HG02763 (cell line): ENCODE results near the gene DDX27.
"Not testable (repeated sequence)": the region's sequence is repeated elsewhere in the genome, so short reads cannot be mapped to it uniquely, and the experiment has no call there.

ENCODE experiments used
- ATAC-seq: cut with Tn5 transposase; IDR thresholded peaks from one replicate; pipeline ENCODE4 v1.9.1; 2021; ENCODE audit warnings: mild to moderate bottlenecking, moderate library complexity; ENCODE audit not compliant: unreplicated experiment

The DDX27 gene, protein sequence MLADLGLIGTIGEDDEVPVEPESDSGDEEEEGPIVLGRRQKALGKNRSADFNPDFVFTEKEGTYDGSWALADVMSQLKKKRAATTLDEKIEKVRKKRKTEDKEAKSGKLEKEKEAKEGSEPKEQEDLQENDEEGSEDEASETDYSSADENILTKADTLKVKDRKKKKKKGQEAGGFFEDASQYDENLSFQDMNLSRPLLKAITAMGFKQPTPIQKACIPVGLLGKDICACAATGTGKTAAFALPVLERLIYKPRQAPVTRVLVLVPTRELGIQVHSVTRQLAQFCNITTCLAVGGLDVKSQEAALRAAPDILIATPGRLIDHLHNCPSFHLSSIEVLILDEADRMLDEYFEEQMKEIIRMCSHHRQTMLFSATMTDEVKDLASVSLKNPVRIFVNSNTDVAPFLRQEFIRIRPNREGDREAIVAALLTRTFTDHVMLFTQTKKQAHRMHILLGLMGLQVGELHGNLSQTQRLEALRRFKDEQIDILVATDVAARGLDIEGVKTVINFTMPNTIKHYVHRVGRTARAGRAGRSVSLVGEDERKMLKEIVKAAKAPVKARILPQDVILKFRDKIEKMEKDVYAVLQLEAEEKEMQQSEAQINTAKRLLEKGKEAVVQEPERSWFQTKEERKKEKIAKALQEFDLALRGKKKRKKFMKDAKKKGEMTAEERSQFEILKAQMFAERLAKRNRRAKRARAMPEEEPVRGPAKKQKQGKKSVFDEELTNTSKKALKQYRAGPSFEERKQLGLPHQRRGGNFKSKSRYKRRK

DNA sequence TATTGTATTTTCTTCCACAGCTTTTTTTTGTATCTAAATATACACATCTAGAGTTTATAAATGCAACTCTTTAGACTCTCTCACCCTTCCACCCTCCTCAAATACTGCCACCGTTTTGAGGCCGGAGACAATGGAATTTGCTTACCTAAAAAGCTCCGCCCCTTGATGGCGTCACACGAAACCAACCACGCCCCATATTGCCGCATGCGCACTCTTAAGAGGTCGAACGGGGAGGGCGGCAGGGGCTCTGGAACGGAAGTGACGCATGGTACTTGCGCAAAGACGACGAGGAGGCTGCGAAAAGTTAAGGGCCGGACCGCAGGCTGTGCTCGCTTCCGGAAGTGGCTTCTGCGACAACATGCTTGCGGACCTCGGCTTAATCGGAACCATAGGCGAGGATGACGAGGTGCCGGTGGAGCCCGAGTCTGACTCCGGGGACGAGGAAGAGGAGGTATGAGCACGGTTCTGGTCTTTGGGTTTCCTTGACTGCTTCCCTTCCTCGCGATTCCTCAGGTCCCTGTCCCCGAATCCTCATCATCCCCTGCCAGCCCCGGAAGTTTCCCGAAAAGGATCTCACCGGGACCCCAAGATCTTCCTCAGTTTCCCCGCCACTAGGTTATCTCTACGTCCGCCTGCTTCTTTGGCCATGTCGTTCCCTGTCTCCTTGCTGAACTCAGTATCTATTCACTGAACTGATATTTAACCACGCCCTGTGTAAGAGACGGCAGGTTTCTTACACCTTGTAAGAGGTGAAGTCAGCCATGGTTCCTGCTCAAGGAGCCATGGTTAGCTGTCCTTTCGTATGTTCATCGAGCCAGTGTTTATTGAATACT is at the start of gene DDX27:
TSS of gene DDX27 (plus strand) at position 326 of the 833 bp plus-strand sequence. CDS start at position 359, 33 bp downstream.
- peak; percentile 91 for ATAC-seq

GRCh38 chr20:49169547-49169946 is 49.7 kb upstream of the DDX27 start:
- no peak for ATAC-seq

DNA sequence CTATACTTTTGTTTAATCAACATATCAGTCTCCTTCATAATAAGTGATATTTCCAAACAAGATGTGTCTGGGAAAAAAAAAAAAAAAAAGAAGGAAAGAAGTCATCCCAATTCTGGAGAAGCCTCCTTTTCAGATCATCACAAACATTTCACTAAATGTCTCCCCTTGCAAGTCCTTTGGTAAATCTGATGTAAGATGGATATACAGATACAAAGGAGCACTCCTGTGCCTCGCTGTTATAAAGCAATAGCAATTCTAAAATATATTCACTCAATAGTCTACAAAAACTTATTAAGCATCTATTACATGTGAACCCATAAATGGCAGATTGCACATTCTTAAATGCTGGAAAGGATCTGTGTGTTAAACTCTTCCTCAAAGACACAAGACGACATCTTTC is 48.5 kb upstream of the DDX27 start:
- ATAC-seq = no peak

- ATAC-seq = no peak
Observed at GRCh38 chr20:49171909-49172308, 47.3 kb upstream of the DDX27 start.

- ATAC-seq = no peak
Observed at GRCh38 chr20:49172413-49172812, 46.8 kb upstream of the DDX27 start.

DNA sequence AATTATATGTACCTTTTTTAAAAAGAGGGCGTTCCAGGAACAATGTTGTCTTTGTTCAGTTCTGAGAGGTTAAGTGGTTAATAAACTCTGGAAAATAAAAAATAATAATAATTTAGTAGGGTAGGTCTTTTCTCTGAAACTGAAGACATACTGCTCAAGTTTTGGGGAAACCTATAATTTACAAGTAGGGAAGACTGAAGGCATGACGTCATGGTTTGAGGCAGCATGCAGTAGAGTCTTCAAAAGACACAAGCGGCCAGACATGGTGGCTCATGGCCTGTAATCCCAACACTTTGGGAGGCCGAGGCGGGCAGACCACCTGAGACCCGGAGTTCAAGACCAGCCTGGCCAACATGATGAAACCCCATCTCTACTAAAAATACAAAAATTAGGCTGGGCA is 45.0 kb upstream of the DDX27 start:
- no peak for ATAC-seq

DNA sequence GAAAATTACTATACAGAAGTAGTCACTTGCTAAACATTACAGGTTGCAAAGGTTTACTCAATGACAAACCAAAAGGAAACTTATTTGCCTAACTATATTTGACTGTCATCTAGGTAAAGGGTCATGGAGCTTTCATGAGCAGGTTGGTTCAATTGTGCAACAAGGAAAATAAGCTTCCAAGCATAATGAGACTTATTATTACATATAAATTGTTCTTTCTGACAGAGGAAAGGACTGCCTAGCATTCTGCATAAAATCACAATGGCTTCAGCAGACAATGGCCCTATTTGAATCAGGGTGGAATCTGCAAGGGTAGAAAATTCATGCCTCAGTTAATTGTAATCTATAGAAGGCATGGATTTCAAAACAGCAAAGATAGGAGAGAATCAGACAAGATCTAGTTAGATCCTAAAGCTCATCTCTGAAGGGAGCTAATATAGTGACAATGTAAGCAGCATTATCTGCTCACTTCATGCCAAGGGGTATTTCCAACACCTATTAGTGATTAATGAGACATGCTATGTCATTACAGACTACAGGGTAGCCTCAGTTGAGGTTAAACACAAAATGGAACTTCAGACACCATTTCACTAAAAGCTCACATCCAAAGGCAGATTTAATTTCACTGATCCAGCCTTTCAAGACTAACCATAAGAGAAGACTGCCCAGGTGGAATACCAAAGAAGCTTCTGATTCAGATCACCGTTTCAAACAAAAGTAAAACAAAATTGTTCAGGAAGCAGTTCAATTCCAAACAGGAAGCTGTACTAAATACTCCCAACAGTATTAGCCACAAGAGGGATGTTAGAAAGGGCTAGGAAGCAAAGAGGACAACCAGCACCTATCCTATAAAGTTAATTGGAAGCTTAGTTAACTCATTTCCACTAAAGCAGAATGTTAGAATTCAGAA is 39.6 kb upstream of the DDX27 start:
- ATAC-seq = no peak

DNA sequence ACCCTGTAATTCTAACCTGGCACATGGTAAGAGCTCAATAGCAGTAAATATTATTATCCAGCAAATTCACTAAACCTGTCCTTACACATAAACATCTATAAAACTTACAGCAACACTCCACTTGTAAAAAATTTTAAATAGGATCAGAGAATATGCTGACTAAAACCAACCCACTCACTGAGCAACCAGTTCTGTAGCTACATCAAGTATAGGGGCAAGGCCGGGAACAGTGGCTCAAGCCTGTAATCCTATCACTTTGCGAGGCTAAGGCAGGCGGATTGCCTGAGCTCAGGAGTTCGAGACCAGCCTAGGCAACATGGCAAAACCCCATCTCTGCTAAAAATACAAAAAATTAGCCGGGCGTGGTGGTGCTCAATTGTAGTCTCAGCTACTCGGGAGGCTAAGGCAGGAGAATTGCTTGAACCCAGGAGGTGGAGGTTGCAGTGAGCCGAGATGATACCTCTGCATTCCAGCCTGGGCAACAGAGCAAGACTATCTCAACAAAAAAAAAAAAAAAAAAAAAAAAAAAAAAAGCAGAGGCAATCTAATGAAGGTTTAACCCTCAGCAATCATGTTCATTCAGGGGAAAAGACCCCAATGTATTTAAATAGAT is 37.8 kb upstream of the DDX27 start:
- no peak for ATAC-seq

DNA sequence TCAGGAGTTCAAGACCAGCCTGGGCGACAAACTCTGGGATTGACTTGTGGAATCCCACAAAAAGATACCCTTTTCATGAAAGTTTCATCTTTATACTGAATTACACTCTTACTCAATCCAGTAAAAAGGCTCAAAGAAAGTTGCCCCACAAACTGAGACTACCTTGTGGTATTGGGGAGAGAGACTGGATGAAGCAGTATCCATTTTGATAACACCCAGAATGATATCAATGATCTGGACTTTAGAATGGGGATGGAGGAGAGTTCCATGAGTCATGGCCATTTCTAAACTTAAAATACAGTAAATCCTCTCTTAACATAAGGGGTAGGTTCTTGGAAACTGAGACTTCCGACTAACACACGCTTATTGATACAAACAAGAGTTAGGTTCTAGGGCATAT is 35.8 kb upstream of the DDX27 start:
- no peak for ATAC-seq

- ATAC-seq = not testable (repeated sequence)
Observed at GRCh38 chr20:49184084-49184501, 35.1 kb upstream of the DDX27 start.

DNA sequence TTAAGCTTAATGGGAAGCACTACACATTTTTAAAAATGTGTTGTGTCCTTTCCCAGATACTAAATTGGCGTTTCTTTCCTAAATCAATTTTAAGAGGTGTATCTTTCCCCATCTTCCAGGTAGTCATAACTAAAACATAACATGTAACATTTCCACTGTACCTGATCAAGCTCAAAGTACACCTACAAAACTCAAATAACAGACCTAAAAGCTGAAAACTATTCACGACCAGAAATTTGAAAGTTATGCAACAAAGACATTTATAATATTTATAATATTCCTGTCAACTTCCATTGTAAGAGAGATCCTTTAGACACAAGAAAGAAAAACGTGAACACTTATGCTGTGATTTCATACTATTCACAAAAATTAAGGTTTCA is 34.5 kb upstream of the DDX27 start:
- no peak for ATAC-seq

DNA sequence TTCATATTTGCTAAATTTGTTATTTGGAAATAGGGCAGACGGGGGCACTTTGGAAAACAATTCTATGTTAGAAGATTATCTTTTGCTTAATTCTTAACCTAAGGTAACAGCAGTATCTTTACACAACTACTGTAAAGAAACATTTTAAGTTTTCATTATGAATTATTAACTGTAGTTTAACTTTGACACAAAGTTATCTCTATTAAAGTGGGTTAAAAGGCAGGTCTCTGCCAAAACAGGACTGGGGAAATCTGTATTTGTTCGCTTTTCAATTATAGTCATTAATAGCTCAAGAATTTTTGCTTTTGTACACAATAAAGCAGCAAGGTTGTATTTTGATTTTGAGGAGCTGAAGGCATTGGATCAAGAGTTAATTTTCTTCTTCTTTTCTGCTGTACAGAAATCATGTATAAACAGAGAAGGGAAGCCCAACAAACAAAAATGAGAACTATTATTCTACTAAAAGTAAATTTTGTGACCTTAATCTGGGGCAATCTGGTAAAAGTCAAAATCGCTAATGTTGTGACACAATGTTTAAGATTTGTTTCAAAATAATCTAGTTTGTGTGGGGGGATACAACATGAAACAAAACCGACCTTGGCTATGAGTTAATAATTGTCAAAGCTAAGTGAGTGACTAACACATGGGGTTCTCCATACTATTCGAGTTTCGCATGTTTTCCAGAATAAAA is 34.0 kb upstream of the DDX27 start:
- ATAC-seq = no peak

- ATAC-seq = no peak
Observed at GRCh38 chr20:49186535-49187329, 32.5 kb upstream of the DDX27 start.

DNA sequence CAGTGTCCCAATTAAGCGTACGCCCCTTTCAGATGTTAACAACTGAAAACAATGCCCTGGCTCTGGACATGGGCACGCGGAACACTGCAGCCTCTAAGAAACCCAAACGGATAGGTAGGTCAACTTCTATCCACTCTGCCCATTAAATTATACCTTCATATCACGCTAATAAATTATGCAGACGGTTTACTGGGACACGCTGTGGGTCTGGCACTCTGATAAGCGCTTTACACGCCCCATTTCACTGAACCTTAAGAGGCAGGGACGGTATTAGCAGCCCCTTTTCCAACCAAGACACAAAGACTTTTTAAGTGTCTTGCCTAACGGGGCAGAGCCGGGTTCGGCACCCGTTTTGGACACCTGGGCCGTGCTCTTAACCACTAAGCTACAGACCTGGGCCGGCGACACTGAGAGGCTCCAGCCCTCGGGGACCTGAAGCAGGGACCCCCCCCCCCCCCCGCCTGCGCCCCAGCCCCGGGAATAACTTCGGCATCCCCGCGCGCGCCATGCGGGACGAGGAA is 31.8 kb upstream of the DDX27 start:
- no peak for ATAC-seq

DNA sequence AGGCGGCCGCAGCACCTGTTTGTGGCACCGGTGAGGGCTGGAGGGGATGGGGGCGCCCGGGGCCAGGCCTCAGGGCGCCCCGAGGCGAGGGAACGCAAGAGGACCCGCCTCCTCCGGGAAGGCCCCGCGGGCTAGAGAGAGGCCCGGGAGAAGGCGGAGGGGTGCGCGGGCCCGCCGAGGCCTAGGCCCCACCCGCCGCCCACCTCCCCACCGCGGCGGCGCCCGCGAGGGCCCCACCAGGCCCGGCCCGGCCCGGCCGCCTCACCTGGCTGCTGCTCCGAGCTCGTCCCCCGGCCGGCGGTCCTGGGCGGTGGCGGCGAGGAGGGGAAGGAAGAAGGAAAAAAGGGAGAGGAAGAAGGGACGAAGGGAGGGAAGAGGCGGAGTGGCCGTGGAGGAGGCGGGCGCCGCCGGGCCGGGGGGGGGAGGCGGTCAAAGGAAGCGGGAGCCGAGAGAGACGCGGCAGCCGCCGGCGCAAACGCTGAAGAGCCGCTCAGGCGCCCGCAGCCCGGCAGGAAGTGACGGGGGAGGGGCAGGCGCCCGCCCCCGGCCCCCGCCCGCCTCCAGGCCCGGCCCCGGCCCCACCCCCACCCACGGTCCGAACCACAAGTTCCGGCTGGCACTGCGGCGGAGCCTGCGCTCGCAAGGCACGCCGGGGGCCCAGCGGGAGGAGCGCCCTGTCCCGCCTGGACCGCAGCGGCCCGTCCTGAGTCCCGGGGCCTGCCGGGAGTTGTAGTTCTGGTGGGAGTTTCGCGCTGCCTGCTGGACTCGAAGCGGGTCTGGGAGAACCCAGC is 31.2 kb upstream of the DDX27 start, which contains the start of gene STAU1:
TSS of gene STAU1 (minus strand) at position 484 of the 791 bp plus-strand sequence. CDS start 22,133 bp downstream, outside the sequence.
- peak; percentile 89 for ATAC-seq

GRCh38 chr20:49192944-49193518 is 26.2 kb upstream of the DDX27 start:
- ATAC-seq = not testable (repeated sequence)

- no peak for ATAC-seq
Observed at GRCh38 chr20:49199729-49200293, 19.4 kb upstream of the DDX27 start.
